HCT116 (cell line): ENCODE measurements around the gene COA1. TPM values are rescaled to one million over a fixed set of nuclear protein-coding genes. Genes with fewer than 3 reads are reported as not detected.

Source experiments
- ATAC-seq: fragments of 200-7000 bp; cut with Tn5 transposase; 2 replicates; pipeline ENCODE4 v1.9.1; 2020; ENCODE audit warnings: mild to moderate bottlenecking, moderate library complexity
- BruUV-seq: library from RNA; stranded (reverse); fragments of 400-500 nt; replicated peaks from 2 replicates; lab custom pipeline; 2021; lab: Mats Ljungman, UMichigan
- CTCF ChIA-PET: fragments of 300-600 bp; sonication (Branson Sonifier 250); formaldehyde crosslinking; loops from one replicate; lab custom pipeline; 2021; ENCODE audit warnings: antibody characterized with exemption; lab: Charles Lee
- POLR2A ChIA-PET: fragments of 300-600, 350-600 bp; sonication (Branson Sonifier 250); formaldehyde crosslinking; loops from one replicate; lab custom pipeline; 2021; ENCODE audit warnings: antibody characterized with exemption; lab: Charles Lee
- RAD21 ChIA-PET, 2 experiments: fragments of 300-600 bp; sonication (Branson Sonifier 250); formaldehyde crosslinking; loops; one replicate each; lab custom pipeline; 2023; ENCODE audit warnings: low total read pairs in 2 of 2; ENCODE audit not compliant: uncharacterized antibody in 2 of 2, unreplicated experiment in 2 of 2, low non-redundant PET in 1 of 2; lab: Charles Lee
- DNase-seq: peaks from one replicate; pipeline ENCODE4 v3.0.0-alpha.2; 2010; ENCODE audit warnings: low read depth, low spot score
- H2AFZ ChIP-seq: fragments of 200-600 bp; shearing (Covaris generic), sonication (generic); 2 replicates; pipeline ENCODE4 v1.6.1; 2017; ENCODE audit warnings: low read depth, mixed run types, mixed read lengths, antibody characterized with exemption, low read length; ENCODE audit not compliant: poor library complexity, severe bottlenecking
- H3K27ac ChIP-seq: 2 replicates; pipeline ENCODE4 v1.5.1; 2012; ENCODE audit warnings: low read depth, low read length
- H3K27me3 ChIP-seq: fragments of 200-600 bp; sonication (generic); 2 replicates; pipeline ENCODE4 v1.6.1; 2016; ENCODE audit warnings: mixed run types, low read length, mixed read lengths; ENCODE audit not compliant: insufficient read depth
- H3K36me3 ChIP-seq, 2 experiments: fragments of 200-500 bp in 1 of 2; fragments of 200-600 bp in 1 of 2; sonication (Bioruptor generic) in 1 of 2; sonication (generic) in 1 of 2; 2 replicates each; pipeline versions ENCODE4 v1.5.1 to v1.6.1; 2014 to 2016; ENCODE audit warnings: low read length in 2 of 2, inconsistent platforms in 1 of 2, mixed read lengths in 1 of 2, mixed run types in 1 of 2; ENCODE audit not compliant: insufficient read depth in 2 of 2, control insufficient read depth in 1 of 2
- H3K4me1 ChIP-seq, 2 experiments: fragments of 200-600 bp in 1 of 2; sonication (generic) in 1 of 2; 2 replicates each; pipeline versions ENCODE4 v1.5.1 to v1.6.1; 2012 to 2017; ENCODE audit warnings: low read length in 2 of 2, inconsistent platforms in 1 of 2, mild to moderate bottlenecking in 1 of 2, mixed read lengths in 1 of 2, mixed run types in 1 of 2, moderate library complexity in 1 of 2; ENCODE audit not compliant: insufficient read depth in 2 of 2, control insufficient read depth in 1 of 2
- H3K4me2 ChIP-seq: fragments of 200-600 bp; sonication (generic); 2 replicates; pipeline ENCODE4 v1.6.1; 2017; ENCODE audit warnings: mixed run types, low read length, mixed read lengths
- H3K4me3 ChIP-seq, 2 experiments: fragments of 200-600 bp in 1 of 2; sonication (generic) in 1 of 2; replicated peaks in 1 of 2; 2 replicates each; pipeline ENCODE4 v1.5.1; 2011 to 2016; ENCODE audit warnings: low read length in 2 of 2, control low read depth in 1 of 2, low read depth in 1 of 2, mild to moderate bottlenecking in 1 of 2, mixed read lengths in 1 of 2, mixed run types in 1 of 2
- H3K79me2 ChIP-seq: fragments of 200-600 bp; sonication (generic); 2 replicates; pipeline ENCODE4 v1.6.1; 2017; ENCODE audit warnings: mild to moderate bottlenecking, mixed run types, low read length, moderate library complexity, mixed read lengths; ENCODE audit not compliant: insufficient read depth
- H3K9ac ChIP-seq: fragments of 200-600 bp; sonication (generic); 2 replicates; pipeline ENCODE4 v1.6.1; 2016; ENCODE audit warnings: low read length, mixed read lengths
- H3K9me2 ChIP-seq: fragments of 200-600 bp; sonication (generic), shearing (Covaris generic); 2 replicates; pipeline ENCODE4 v1.6.1; 2017; ENCODE audit warnings: mixed run types, mild to moderate bottlenecking, moderate library complexity; ENCODE audit not compliant: insufficient read depth
- H3K9me3 ChIP-seq, 2 experiments: fragments of 200-500 bp in 1 of 2; fragments of 200-600 bp in 1 of 2; sonication (Bioruptor generic) in 1 of 2; sonication (generic) in 1 of 2; 2 replicates each; pipeline ENCODE4 v1.6.1; 2014 to 2017; ENCODE audit warnings: low read length in 2 of 2, mixed read lengths in 2 of 2, inconsistent platforms in 1 of 2, low read depth in 1 of 2, mild to moderate bottlenecking in 1 of 2, mixed run types in 1 of 2, moderate library complexity in 1 of 2; ENCODE audit not compliant: control insufficient read depth in 1 of 2, insufficient read depth in 1 of 2
- H4K20me1 ChIP-seq: fragments of 200-600 bp; sonication (generic), shearing (Covaris generic); 2 replicates; pipeline ENCODE4 v1.6.1; 2017; ENCODE audit warnings: mixed run types, mild to moderate bottlenecking, moderate library complexity; ENCODE audit not compliant: insufficient read depth
- CEBPB ChIP-seq: IDR thresholded peaks from 2 replicates; pipeline ENCODE4 v1.6.1; 2012; ENCODE audit warnings: low read depth
- CTCF ChIP-seq, 3 experiments: fragments of 200-600 bp in 1 of 3; sonication (generic) in 1 of 3; IDR thresholded peaks in 2 of 3; conservative IDR thresholded peaks in 1 of 3; 2 replicates each; pipeline ENCODE4 v1.5.1; 2012 to 2017; ENCODE audit warnings: low read depth in 2 of 3, low read length in 2 of 3, antibody characterized with exemption in 1 of 3, borderline replicate concordance in 1 of 3, control low read depth in 1 of 3, mild to moderate bottlenecking in 1 of 3, mixed read lengths in 1 of 3, mixed run types in 1 of 3, moderate library complexity in 1 of 3; ENCODE audit not compliant: insufficient read depth in 1 of 3
- FOSL1 ChIP-seq: IDR thresholded peaks from 2 replicates; pipeline ENCODE4 v1.6.1; 2012; ENCODE audit warnings: low read depth
- SIN3A ChIP-seq: IDR thresholded peaks from 2 replicates; pipeline ENCODE4 v1.6.1; 2012; ENCODE audit warnings: low read depth
- SP1 ChIP-seq: IDR thresholded peaks from 2 replicates; pipeline ENCODE4 v1.6.1; 2012; ENCODE audit warnings: low read depth
- intact Hi-C: fragments of 100-400 bp; cut with micrococcal nuclease; formaldehyde crosslinking; loops from 2 replicates; pipeline ENCODE4 v1.10.0; 2022
- total RNA-seq: library from RNA; stranded (reverse); gene quantifications from one replicate; pipeline ENCODE4 v1.2.1, GENCODE V29; 2021; ENCODE audit not compliant: unreplicated experiment

The COA1 gene
- total RNA-seq, 1 experiment from 2014 or later = 78.5 TPM

GRCh38 chr7:43632746-43633145 is 96.6 kb downstream of the COA1 start (continued):
- TF ChIP-seq SIN3A = no peak

GRCh38 chr7:43631559-43631958 is 97.8 kb downstream of the COA1 start:
- H3K9me3 ChIP-seq = no peaks in the 10 kb centered on the region
- H2AFZ ChIP-seq = no peak overlapping the region
- H3K27me3 ChIP-seq = no peaks in the 10 kb centered on the region
- H3K4me1 ChIP-seq = peaks cover 2 to 5% of the 10 kb centered on the region in 2 experiments; a peak in 1 of 4 replicates
- no peak overlapping the region for H3K9ac ChIP-seq
- no peaks in the 10 kb centered on the region for H3K9me2 ChIP-seq
- no peak overlapping the region for H3K27ac ChIP-seq
- no peak overlapping the region for H3K4me3 ChIP-seq
- ChIA-PET CTCF (no interaction called here), RAD21 (no interaction called here), POLR2A (no interaction called here)
- intact Hi-C loops = no loop called here
- H3K79me2 ChIP-seq = no peaks in the 10 kb centered on the region
- no peaks in the 10 kb centered on the region for H4K20me1 ChIP-seq
- DNase-seq (no peak), ATAC-seq (no peak)
- BruUV-seq = no TSS peak
- peaks cover 24 to 39% of the 10 kb centered on the region in 2 experiments for H3K36me3 ChIP-seq
- TF ChIP-seq CTCF (IDR thresholded peaks at IDR 0.05 in 2 of 3, conservative IDR thresholded peaks at IDR 0.05 in 1 of 3; ENCODE audit: borderline replicate concordance in 1 of 3, insufficient read depth in 1 of 3, low read depth in 2 of 3, low read length in 2 of 3) (no peak), FOSL1 (no peak)
- no peak overlapping the region for H3K4me2 ChIP-seq

DNA sequence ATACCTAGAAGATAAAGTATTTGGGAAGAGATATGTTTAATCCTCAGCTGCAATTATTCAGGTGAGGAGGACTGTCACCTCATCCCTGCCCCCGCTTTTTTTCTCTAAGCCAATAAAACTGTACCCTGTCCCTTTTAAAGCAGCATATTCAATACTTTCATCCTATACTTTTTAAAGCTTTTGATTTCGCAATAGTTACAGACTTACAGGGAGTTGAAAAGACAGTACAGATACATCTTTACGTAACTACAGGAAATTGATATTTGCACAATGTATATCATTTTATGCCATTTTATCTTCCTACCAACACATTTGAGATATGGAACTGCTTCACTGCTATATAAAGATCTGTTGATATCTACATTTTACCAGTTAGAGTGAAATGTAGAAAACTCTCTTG is 98.8 kb downstream of the COA1 start:
- H3K79me2 ChIP-seq = no peaks in the 10 kb centered on the region
- ChIA-PET CTCF (no interaction called here), RAD21 (no interaction called here), POLR2A (no interaction called here)
- no peak overlapping the region for H3K9ac ChIP-seq
- no peak for ATAC-seq
- no peaks in the 10 kb centered on the region for H3K4me1 ChIP-seq
- H3K4me3 ChIP-seq = no peak overlapping the region
- BruUV-seq = no TSS peak
- no peaks in the 10 kb centered on the region for H4K20me1 ChIP-seq
- H2AFZ ChIP-seq = no peak overlapping the region
- TF ChIP-seq SP1 (no peak), CEBPB (peak; percentile 43; the same call in 1 of the 2 replicates)
- H3K27ac ChIP-seq = no peak overlapping the region
- no peaks in the 10 kb centered on the region for H3K9me3 ChIP-seq
- H3K4me2 ChIP-seq = no peak overlapping the region
- no peak for DNase-seq
- H3K36me3 ChIP-seq = peaks cover 19 to 32% of the 10 kb centered on the region in 2 experiments
- no peaks in the 10 kb centered on the region for H3K27me3 ChIP-seq
- no peaks in the 10 kb centered on the region for H3K9me2 ChIP-seq
- intact Hi-C loops = no loop called here
